B cell (primary cell): ENCODE measurements around the gene EPN2. TPM values are rescaled to one million over a fixed set of nuclear protein-coding genes. Genes with fewer than 3 reads are reported as not detected.
A peak's percentile ranks its signal among the peaks of the same experiment; 100 is the strongest.

Experiments
- ATAC-seq: fragments of 200-7000 bp; cut with Tn5 transposase; one replicate; pipeline ENCODE4 v1.10.0; 2021; ENCODE audit warnings: low read depth, mild to moderate bottlenecking, moderate number of reproducible peaks, moderate library complexity
- CTCF ChIA-PET: fragments of 350-600 bp; sonication (Branson Sonifier 250); formaldehyde crosslinking; loops from one replicate; lab custom pipeline; 2021; ENCODE audit warnings: antibody characterized with exemption, inconsistent platforms; lab: Charles Lee
- POLR2A ChIA-PET: fragments of 350-600 bp; sonication (Branson Sonifier 250); formaldehyde crosslinking; loops from one replicate; lab custom pipeline; 2021; ENCODE audit warnings: antibody characterized with exemption; lab: Charles Lee
- DNase-seq: peaks from one replicate; pipeline ENCODE4 v3.0.0; 2013
- H2AFZ ChIP-seq: 2 replicates; pipeline ENCODE4 v1.6.1; 2012; ENCODE audit warnings: mild to moderate bottlenecking, low read depth, low read length; ENCODE audit not compliant: insufficient read depth, poor library complexity, severe bottlenecking
- H3K27ac ChIP-seq, 2 donors: 1 replicate in 1 of 2; 2 replicates in 1 of 2; pipeline ENCODE4 v1.5.1; 2012 to 2013; ENCODE audit warnings: low read length in 2 of 2, mild to moderate bottlenecking in 2 of 2, moderate library complexity in 1 of 2
- H3K27me3 ChIP-seq, 4 experiments: fragments of 200-600 bp in 1 of 4; sonication (generic) in 1 of 4; replicated peaks in 1 of 4; 1 replicate in 2 of 4; 2 replicates in 2 of 4; pipeline versions ENCODE4 v1.6.1 to v1.7.0; 2013 to 2016; ENCODE audit warnings: low read length in 3 of 4, mild to moderate bottlenecking in 2 of 4, mixed read lengths in 1 of 4, moderate library complexity in 1 of 4; ENCODE audit not compliant: insufficient read depth in 4 of 4, control insufficient read depth in 3 of 4; ENCODE audit errors: control extremely low read depth in 1 of 4
- H3K36me3 ChIP-seq, 2 experiments: replicated peaks in 1 of 2; 1 replicate in 1 of 2; 2 replicates in 1 of 2; pipeline versions ENCODE4 v1.6.1 to v1.7.1; 2013; ENCODE audit warnings: low read length in 1 of 2; ENCODE audit not compliant: insufficient read depth in 2 of 2, control insufficient read depth in 1 of 2; ENCODE audit errors: control extremely low read depth in 1 of 2, extremely low read depth in 1 of 2
- H3K4me1 ChIP-seq, 2 donors: fragments of 200-600 bp in 1 of 2; sonication (generic) in 1 of 2; 1 replicate in 1 of 2; 2 replicates in 1 of 2; pipeline versions ENCODE4 v1.5.1 to v1.6.1; 2013 to 2017; ENCODE audit warnings: low read length in 2 of 2; ENCODE audit not compliant: control insufficient read depth in 2 of 2, insufficient read depth in 2 of 2
- H3K4me2 ChIP-seq: replicated peaks from 2 replicates; pipeline ENCODE3; 2012; ENCODE audit warnings: mild to moderate bottlenecking, low read depth, low read length; ENCODE audit not compliant: poor library complexity, severe bottlenecking
- H3K4me3 ChIP-seq, 5 experiments: fragments of 200-600 bp in 1 of 5; sonication (generic) in 1 of 5; 1 replicate in 3 of 5; 2 replicates in 2 of 5; pipeline versions ENCODE4 v1.5.1 to v1.7.0; 2011 to 2016; ENCODE audit warnings: low read length in 4 of 5, mild to moderate bottlenecking in 4 of 5, low read depth in 2 of 5, control low read depth in 1 of 5, moderate library complexity in 1 of 5; ENCODE audit not compliant: insufficient read depth in 1 of 5; ENCODE audit errors: control extremely low read depth in 1 of 5, extremely low read depth in 1 of 5
- H3K79me2 ChIP-seq: fragments of 200-600 bp; sonication (generic); one replicate; pipeline ENCODE4 v1.6.0; 2016; ENCODE audit warnings: low read length; ENCODE audit not compliant: control insufficient read depth, insufficient read depth
- H3K9ac ChIP-seq: fragments of 200-600 bp; sonication (generic); 2 replicates; pipeline ENCODE4 v1.6.1; 2017; ENCODE audit warnings: mild to moderate bottlenecking, low read length, moderate library complexity
- H3K9me3 ChIP-seq, 3 donors: one replicate each; pipeline versions ENCODE4 v1.6.1 to v1.7.1; 2013; ENCODE audit warnings: low read length in 2 of 3; ENCODE audit not compliant: control insufficient read depth in 2 of 3, insufficient read depth in 1 of 3; ENCODE audit errors: control extremely low read depth in 1 of 3
- H4K20me1 ChIP-seq: 2 replicates; pipeline ENCODE4 v1.6.0; 2012; ENCODE audit warnings: mild to moderate bottlenecking, low read length; ENCODE audit not compliant: insufficient read depth, control insufficient read depth, poor library complexity, severe bottlenecking
- H3K27ac Mint-ChIP-seq: one replicate; pipeline ENCODE4 v1.8.0; 2021; ENCODE audit warnings: mixed read lengths
- H3K27me3 Mint-ChIP-seq: one replicate; pipeline ENCODE4 v1.8.0; 2021; ENCODE audit warnings: mixed read lengths
- H3K4me1 Mint-ChIP-seq: one replicate; pipeline ENCODE4 v1.8.0; 2021; ENCODE audit warnings: mixed read lengths
- H3K4me3 Mint-ChIP-seq: one replicate; pipeline ENCODE4 v1.8.0; 2021; ENCODE audit warnings: mixed read lengths
- H3K9me3 Mint-ChIP-seq: one replicate; pipeline ENCODE4 v1.8.0; 2022; ENCODE audit warnings: mixed read lengths; ENCODE audit not compliant: insufficient read depth
- EZH2 ChIP-seq: IDR thresholded peaks from 2 replicates; pipeline ENCODE4 v1.6.1; 2012; ENCODE audit warnings: borderline replicate concordance, low read depth, mild to moderate bottlenecking, moderate library complexity, low read length; ENCODE audit not compliant: insufficient read depth, poor library complexity, severe bottlenecking
- WGBS: methylation state at CpG from one replicate; pipeline ENCODE4 v1.1.5; 2013; ENCODE audit warnings: missing lambda C conversion rate; ENCODE audit not compliant: insufficient coverage; 5-methylcytosine and 5-hydroxymethylcytosine counted together
- intact Hi-C: fragments of 100-400 bp; cut with micrococcal nuclease; formaldehyde crosslinking; loops from one replicate; pipeline ENCODE4 v1.10.0; 2022
- polyA plus RNA-seq: library from polyadenylated mRNA; depleted of rRNA; stranded (reverse); fragments of >200 nt; gene quantifications from 2 replicates; pipeline ENCODE4 v1.2.3, GENCODE V29; 2012
- total RNA-seq, 2 donors: library from RNA; stranded (reverse); fragments of 120-200 nt in 1 of 2; gene quantifications; 1 replicate in 1 of 2; 2 replicates in 1 of 2; pipeline versions ENCODE4 v1.2.3 to v1.2.4, GENCODE V29; 2013 to 2022
- TF ChIP-seq, protein P1 (sequence below): fragments of 200-600 bp; IDR thresholded peaks from one replicate; pipeline ENCODE4 v1.8.0; 2022; ENCODE audit warnings: antibody characterized with exemption, mild to moderate bottlenecking

The EPN2 gene
- total and polyA plus RNA-seq, 2 donors (not counting 1 experiment from before 2014, with no cell fraction given) = 15.7 to 35.6 TPM

DNA sequence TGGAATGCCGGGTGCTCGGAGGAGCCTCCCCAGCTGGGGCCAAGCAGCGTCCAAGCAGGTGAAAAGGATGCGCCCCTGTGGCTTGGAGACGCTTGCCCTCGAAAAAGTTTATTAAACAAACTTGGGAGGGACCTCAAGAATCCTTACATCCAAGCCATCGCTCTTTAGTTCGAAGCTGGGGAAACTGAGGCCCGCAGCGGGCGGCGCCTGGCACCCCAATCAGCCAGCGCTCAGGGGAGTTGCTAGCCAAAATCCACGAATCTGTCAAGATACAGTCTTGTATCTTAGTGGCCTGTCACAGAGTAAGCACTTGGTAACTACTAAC lies 125.9 kb downstream of the EPN2 start:
- no peak for TF ChIP-seq EZH2
- TF ChIP-seq, protein P1, sequence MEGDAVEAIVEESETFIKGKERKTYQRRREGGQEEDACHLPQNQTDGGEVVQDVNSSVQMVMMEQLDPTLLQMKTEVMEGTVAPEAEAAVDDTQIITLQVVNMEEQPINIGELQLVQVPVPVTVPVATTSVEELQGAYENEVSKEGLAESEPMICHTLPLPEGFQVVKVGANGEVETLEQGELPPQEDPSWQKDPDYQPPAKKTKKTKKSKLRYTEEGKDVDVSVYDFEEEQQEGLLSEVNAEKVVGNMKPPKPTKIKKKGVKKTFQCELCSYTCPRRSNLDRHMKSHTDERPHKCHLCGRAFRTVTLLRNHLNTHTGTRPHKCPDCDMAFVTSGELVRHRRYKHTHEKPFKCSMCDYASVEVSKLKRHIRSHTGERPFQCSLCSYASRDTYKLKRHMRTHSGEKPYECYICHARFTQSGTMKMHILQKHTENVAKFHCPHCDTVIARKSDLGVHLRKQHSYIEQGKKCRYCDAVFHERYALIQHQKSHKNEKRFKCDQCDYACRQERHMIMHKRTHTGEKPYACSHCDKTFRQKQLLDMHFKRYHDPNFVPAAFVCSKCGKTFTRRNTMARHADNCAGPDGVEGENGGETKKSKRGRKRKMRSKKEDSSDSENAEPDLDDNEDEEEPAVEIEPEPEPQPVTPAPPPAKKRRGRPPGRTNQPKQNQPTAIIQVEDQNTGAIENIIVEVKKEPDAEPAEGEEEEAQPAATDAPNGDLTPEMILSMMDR = peak; percentile 59
- Histone ChIP-seq H3K27ac (no peak overlapping the region), H3K9me3 (no peaks in the 10 kb centered on the region), H3K27me3 (peaks cover 0 to 5% (median 0%) of the 10 kb centered on the region in 4 experiments), H3K4me2 (peak overlapping the region; percentile 100), H3K36me3 (no peaks in the 10 kb centered on the region), H2AFZ (peak overlapping the region; percentile 96), H3K9ac (peak overlapping the region; percentile 89), H3K79me2 (no peaks in the 10 kb centered on the region), H4K20me1 (no peaks in the 10 kb centered on the region), H3K4me3 (peak overlapping the region in 2 of 5 experiments; percentile 65 to 84), H3K4me1 (peaks cover 7 to 21% of the 10 kb centered on the region in 2 donors)
- Mint-ChIP-seq H3K27me3 (peaks cover 13% of the 10 kb centered on the region), H3K4me1 (peaks cover 19% of the 10 kb centered on the region), H3K4me3 (peak overlapping the region; percentile 98), H3K27ac (peak overlapping the region; percentile 93), H3K9me3 (no peaks in the 10 kb centered on the region)
- no peak for DNase-seq
- POLR2A ChIA-PET = interaction anchor here (0.5 to 2.2 kb wide), 5 partner anchors 15 to 1350 kb away, joined by 3 to 30 read pairs (median 4); partner anchors contain the start of gene MAPK7
- WGBS = 35% methylated on average over 14 of the region's 14 CpGs
- ATAC-seq = no peak
- intact Hi-C loops = loop anchor here (1.0 to 2.0 kb wide), 3 partner anchors 56 to 403 kb away; no protein-coding TSS in a partner anchor
- CTCF ChIA-PET = interaction anchor here (0.6 to 6.5 kb wide), 43 partner anchors 8 to 758 kb away, joined by 3 to 133 read pairs (median 4); partner anchors contain the start of genes AKAP10, ALDH3A2, MAPK7 and SLC47A1

DNA sequence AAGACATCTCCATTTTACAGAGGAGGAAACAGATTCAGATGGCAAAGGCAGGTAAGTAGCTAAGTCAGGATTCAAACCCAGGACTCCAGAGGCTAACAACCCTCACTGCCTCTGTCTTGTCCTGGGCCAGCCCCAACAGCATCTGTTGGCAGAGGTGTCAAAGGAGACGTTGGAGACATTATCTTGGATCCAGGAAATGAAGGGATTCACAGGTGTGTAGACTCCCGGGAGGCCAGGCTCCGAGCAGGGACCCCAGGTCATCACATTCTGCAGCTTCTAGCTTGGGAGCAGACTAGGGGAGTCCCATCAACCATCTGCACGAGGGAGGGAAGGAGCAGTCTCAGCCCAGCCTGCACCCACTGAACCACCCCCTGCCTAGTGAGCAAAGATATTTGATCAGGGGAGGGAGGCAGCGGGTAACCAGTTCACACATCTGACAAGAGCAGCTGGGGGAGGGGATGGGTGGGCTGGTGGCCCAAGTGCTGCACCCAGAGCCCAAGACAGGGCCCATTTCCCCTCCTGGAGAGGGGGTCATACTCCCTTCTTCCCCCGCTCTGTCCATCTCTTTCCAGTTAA lies 126.4 kb downstream of the EPN2 start:
- Histone ChIP-seq H3K4me2 (no peak overlapping the region), H3K4me1 (peaks cover 7 to 21% of the 10 kb centered on the region in 2 donors), H3K9me3 (no peaks in the 10 kb centered on the region), H3K27ac (no peak overlapping the region), H4K20me1 (no peaks in the 10 kb centered on the region), H3K4me3 (no peak overlapping the region), H2AFZ (peak overlapping the region; percentile 96), H3K27me3 (peaks cover 0 to 4% (median 0%) of the 10 kb centered on the region in 4 experiments), H3K79me2 (no peaks in the 10 kb centered on the region), H3K36me3 (no peaks in the 10 kb centered on the region), H3K9ac (no peak overlapping the region)
- POLR2A ChIA-PET = interaction anchor here (0.6 to 2.2 kb wide), 2 partner anchors 14 to 183 kb away, joined by 4 to 30 read pairs; partner anchors contain the start of gene MAPK7
- no peaks in the 10 kb centered on the region for H3K9me3 Mint-ChIP-seq
- intact Hi-C loops = loop anchor here (1.0 to 2.0 kb wide), 3 partner anchors 57 to 403 kb away; no protein-coding TSS in a partner anchor
- ATAC-seq = no peak
- 65% methylated on average over 4 of the region's 6 CpGs for WGBS
- CTCF ChIA-PET = interaction anchor here (0.6 to 6.5 kb wide), 38 partner anchors 7 to 757 kb away, joined by 3 to 133 read pairs (median 5); partner anchors contain the start of genes AKAP10, ALDH3A2, MAPK7 and SLC47A1
- no peak for TF ChIP-seq EZH2
- TF ChIP-seq, protein P1 = no peak
- no peak for DNase-seq
- H3K27me3 Mint-ChIP-seq = peaks cover 10% of the 10 kb centered on the region
- H3K27ac Mint-ChIP-seq = peak overlapping the region; percentile 32
- H3K4me1 Mint-ChIP-seq = peaks cover 22% of the 10 kb centered on the region
- H3K4me3 Mint-ChIP-seq = peak overlapping the region; percentile 64
